ENCODE data around the gene GNB1L.

GNB1L gene

DNA sequence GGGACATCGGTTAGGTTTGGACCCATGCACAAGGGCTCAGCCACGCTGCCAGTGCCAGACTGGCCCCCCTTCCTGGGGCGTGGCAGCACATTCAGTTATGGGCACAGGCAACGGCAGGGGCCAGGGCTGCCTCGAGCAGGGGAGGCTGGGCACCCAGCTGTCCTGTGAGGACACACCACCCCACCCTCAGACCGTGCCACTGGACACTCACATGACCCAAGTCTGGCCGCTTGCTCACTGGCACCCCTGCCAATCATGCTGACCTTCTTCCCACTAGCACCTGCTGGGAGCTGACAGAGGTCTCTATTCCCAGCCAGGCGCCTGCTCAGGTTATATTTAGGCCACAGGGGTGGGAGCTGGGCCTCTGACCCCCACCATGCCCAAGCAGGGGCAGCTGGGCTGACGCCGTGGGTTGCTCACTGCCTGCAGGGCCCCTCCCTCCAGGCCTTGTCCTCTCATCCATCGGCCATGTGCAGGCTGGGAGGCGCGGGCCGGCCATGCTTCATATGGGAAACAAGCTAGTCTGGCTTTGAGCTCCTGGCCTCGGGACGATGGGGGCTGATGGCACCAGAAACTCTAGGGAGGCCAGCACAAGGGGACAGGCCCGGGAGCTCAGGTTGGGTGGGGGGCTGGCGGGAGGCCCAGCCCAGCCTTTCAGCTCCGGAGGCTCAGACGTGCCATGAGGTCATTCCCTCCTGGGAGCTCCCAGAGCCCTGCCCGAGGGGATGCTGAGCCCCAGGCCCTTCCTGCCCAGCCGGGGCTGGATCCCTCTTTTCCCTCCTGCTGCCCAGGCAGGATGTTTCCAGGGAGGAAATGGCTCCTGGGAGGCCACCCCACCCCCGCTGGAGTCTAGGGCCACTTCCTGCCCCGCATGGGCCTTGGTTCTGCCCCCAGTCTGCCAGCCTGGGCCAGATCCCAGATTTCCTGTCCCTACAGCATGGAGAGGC is 109.2 kb downstream of the GNB1L start:
- no peak for DNase-seq

DNA sequence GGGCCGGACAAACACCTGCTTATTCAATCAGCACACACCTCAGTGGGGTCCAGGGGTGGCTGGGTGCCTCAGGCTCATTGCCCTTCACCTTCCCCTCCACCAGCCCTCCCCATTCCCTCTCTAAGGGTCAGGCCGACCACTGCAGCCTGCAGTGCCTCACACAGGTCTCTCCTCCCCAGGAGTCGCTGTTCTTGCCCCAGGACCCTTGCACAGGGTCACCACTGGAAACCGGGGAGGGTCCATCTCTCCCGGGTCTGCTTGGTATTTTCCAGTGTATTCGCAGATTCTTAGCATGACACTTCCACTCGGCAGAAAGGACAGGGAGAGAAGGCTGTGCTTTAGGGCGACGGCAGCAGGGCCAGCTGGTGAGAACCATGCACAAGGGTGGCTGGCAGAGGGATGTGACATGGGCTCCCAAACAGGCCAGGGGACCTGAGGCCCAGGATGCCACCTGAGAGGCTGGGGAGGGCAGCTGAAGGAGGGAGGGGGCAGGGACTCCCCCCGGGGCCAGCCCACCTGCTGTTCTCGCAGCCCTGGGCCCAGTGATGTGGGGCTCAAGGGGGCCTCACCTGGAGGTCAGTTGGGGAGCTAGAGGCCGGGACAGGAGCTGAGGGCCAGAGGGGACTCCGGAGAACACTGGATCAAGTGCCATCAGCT is 110.2 kb downstream of the GNB1L start:
- no peak for DNase-seq

DNA sequence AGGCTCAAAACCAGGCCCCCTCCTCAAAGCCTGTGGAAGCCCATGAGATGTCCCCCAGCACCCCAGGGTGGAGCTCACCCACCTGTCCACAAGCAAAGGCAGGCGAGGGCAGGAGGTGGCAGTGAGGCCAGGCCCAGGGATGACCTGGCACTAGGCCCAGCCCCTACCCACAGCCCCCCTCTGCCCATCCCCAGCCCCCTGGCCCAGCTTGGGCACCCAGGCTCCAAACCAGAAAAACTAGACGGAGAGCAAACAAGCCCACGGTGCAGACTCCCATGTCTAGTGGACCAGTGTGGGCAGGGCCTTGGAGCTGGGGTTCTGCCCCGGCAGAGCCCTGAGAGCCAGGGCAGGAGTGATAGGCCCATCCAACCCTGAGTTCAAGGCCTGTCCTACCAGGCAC is 111.0 kb downstream of the GNB1L start:
- DNase-seq, result no peak

DNA sequence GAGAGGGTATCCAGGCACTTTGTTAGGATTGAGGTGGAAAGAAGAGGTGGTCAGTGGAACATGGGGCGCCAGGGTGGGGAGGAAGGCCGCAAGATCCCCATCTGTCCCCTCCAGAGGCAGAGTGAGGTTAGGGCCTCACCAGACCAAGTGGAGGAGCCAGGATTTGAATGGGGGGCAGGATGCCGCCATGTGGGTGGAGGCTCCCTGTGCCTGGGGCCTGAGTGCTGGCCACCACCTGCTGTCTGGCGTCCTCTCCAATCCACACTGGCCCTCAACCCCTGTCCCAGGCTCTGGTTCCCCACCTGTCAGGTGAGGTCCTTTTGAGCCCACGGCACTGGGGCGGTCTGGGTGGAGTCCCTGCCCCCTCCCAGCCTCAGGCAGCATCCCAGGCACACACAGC is 111.6 kb downstream of the GNB1L start:
- DNase-seq, result no peak

GRCh38 chr22:19742160-19743066 is 112.3 kb downstream of the GNB1L start:
- no peak for DNase-seq

- DNase-seq, result no peak
These were observed 113.6 kb downstream of the GNB1L start for GRCh38 chr22:19741053-19741452.

GRCh38 chr22:19740586-19740985 is 114.1 kb downstream of the GNB1L start:
- no peak for DNase-seq

GRCh38 chr22:19739911-19740449 is 114.7 kb downstream of the GNB1L start:
- DNase-seq, result no peak

DNA sequence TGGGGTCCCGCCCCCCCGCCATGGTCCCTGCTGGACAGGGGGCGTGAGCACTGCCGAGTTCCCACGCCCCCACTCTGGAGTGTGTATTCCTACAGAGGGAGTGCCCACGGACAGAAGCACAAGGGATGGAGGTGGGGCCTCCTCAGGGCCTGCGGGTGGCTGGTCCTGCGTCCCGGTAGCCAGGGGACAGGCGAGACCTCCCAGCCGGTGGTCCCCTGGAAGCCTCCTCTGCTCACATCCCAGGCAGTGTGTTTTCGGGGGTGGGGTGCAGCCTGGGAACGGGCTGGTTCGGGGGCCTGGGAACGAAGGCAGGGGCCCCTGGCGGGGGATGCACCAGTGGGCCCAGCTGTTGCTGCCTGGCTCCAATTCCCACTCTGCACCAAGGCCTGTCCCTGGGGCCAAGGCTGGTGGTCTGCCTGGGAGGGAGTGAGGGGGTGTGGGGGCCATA is 115.2 kb downstream of the GNB1L start:
- no peak for DNase-seq

DNA sequence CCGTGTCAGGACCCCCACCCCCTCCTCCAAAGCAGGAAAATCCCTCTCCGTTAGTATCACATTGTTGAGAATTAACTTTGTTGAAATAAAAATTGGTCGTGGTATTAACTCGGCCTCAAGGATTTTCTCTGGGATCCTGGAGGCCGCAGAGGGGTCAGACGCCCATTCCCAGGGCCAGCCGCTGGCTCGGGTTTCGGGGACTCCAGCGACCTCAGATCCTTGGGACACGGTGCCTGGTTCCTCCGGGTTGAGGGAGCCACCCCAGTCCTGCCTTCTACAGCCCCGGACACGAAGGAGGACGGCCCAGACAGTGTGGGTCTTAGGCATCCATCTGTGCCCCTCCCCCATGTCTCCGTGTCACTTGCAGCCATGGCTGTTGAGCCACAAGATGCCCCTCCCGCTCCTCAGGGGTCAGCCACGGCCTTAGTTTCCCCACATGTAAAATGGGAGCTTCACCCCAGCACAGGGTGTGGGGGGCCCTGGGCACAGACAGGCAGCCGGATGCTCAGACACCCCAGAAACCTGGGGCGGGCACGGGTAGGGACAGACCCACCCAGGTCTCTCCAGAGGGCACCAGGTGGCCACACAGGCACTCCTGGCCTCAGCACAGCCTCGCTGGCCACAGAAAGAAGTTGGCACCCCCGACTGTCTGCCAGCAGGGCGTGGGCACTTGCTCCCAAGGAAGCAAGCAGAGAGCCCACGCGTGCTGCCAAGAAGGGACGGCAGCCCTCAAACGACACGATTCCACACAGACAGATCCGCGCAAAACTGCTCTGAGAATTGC is 115.8 kb downstream of the GNB1L start:
- no peak for DNase-seq

- no peak for DNase-seq
These were observed 116.6 kb downstream of the GNB1L start for GRCh38 chr22:19737846-19738663.

- DNase-seq, result no peak
These were observed 118.8 kb downstream of the GNB1L start for GRCh38 chr22:19735665-19736510.

DNA sequence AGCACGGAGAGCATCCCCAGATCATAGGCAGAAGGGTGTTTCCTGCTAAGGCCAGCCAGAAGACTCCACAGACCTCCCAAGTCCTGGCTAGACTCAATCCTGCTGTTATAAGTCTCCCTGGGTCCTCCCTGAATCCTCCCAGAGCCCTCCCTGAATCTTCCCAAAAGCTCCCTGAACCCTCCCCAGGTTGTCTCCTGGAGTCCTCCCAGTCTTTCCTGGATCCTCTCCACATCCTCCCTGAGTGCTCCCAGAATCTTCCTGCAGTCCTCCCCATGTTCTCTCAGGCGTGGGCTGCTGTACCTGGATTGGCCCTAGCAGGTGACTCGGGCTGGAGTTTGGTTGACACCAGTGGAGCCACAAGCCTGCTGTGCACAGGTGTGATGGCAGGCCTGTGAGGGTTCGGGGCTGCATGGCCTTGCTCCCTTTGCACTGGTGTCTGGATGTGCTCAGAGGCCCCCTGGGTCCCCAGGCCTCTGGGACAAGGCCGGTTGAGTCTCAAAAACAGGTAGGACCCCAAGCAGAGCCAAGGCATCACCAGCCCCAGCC is 119.8 kb downstream of the GNB1L start:
- DNase-seq, result no peak

- no peak for DNase-seq
These were observed 120.5 kb downstream of the GNB1L start for GRCh38 chr22:19734163-19734562.

- no peak for DNase-seq
These were observed 120.9 kb downstream of the GNB1L start for GRCh38 chr22:19733755-19734154.

All from activated effector memory CD4-positive, alpha-beta T cell treated with anti-CD3 and anti-CD28 coated beads, Interleukin-2, amount 50 U/mL, for 16 hours (primary cell).